Mucosa of stomach (tissue), 1 donor: ENCODE results near the gene AUNIP.
"Not testable (repeated sequence)": the region's sequence is repeated elsewhere in the genome, so short reads cannot be mapped to it uniquely, and the experiment has no call there.

Source experiments
- H3K27me3 ChIP-seq: one replicate; pipeline ENCODE4 v1.7.0; 2013; ENCODE audit warnings: mild to moderate bottlenecking, low read length; ENCODE audit not compliant: control insufficient read depth, insufficient read depth
- H3K36me3 ChIP-seq: one replicate; pipeline ENCODE4 v1.7.0; 2013; ENCODE audit warnings: low read length; ENCODE audit not compliant: control insufficient read depth, insufficient read depth
- H3K4me1 ChIP-seq: one replicate; pipeline ENCODE4 v1.7.0; 2013; ENCODE audit warnings: mild to moderate bottlenecking, low read length; ENCODE audit not compliant: control insufficient read depth, insufficient read depth
- H3K4me3 ChIP-seq: one replicate; pipeline ENCODE4 v1.7.0; 2013; ENCODE audit warnings: low read length
- H3K9ac ChIP-seq: one replicate; pipeline ENCODE4 v1.7.0; 2013; ENCODE audit warnings: mild to moderate bottlenecking, low read length, moderate library complexity
- H3K9me3 ChIP-seq: one replicate; pipeline ENCODE4 v1.7.0; 2013; ENCODE audit warnings: mild to moderate bottlenecking, low read length, moderate library complexity; ENCODE audit not compliant: control insufficient read depth
- donor health status: Pancreatic carcinoma.

AUNIP gene

GRCh38 chr1:25858494-25858893 is 763 bp downstream of the AUNIP start:
- no peaks in the 10 kb centered on the region for H3K9me3 ChIP-seq
- no peak overlapping the region for H3K4me3 ChIP-seq
- no peaks in the 10 kb centered on the region for H3K27me3 ChIP-seq
- H3K9ac ChIP-seq = peak overlapping the region; percentile 77
- peaks cover 5% of the 10 kb centered on the region for H3K4me1 ChIP-seq
- no peaks in the 10 kb centered on the region for H3K36me3 ChIP-seq

GRCh38 chr1:25856856-25857255 is 2.4 kb downstream of the AUNIP start:
- no peaks in the 10 kb centered on the region for H3K27me3 ChIP-seq
- no peak overlapping the region for H3K9ac ChIP-seq
- H3K9me3 ChIP-seq = no peaks in the 10 kb centered on the region
- H3K4me3 ChIP-seq = no peak overlapping the region
- H3K36me3 ChIP-seq = no peaks in the 10 kb centered on the region
- peaks cover 5% of the 10 kb centered on the region for H3K4me1 ChIP-seq

GRCh38 chr1:25854554-25854953 is 4.7 kb downstream of the AUNIP start:
- Histone ChIP-seq H3K9ac (no peak overlapping the region), H3K9me3 (no peaks in the 10 kb centered on the region), H3K4me3 (no peak overlapping the region), H3K27me3 (no peaks in the 10 kb centered on the region), H3K4me1 (peaks cover 5% of the 10 kb centered on the region), H3K36me3 (no peaks in the 10 kb centered on the region)

GRCh38 chr1:25848531-25848930 is 10.7 kb downstream of the AUNIP start:
- H3K4me1 ChIP-seq = no peaks in the 10 kb centered on the region
- no peaks in the 10 kb centered on the region for H3K27me3 ChIP-seq
- no peak overlapping the region for H3K4me3 ChIP-seq
- H3K9me3 ChIP-seq = no peaks in the 10 kb centered on the region
- H3K36me3 ChIP-seq = no peaks in the 10 kb centered on the region
- no peak overlapping the region for H3K9ac ChIP-seq

- Histone ChIP-seq H3K9me3 (no peaks in the 10 kb centered on the region), H3K36me3 (no peaks in the 10 kb centered on the region), H3K9ac (no peak overlapping the region), H3K4me1 (no peaks in the 10 kb centered on the region), H3K4me3 (no peak overlapping the region), H3K27me3 (no peaks in the 10 kb centered on the region)
Observed at GRCh38 chr1:25847929-25848328, 11.3 kb downstream of the AUNIP start.

GRCh38 chr1:25845664-25846063 is 13.6 kb downstream of the AUNIP start:
- Histone ChIP-seq H3K9ac (no peak overlapping the region), H3K9me3 (no peaks in the 10 kb centered on the region), H3K4me3 (no peak overlapping the region), H3K4me1 (no peaks in the 10 kb centered on the region), H3K27me3 (no peaks in the 10 kb centered on the region), H3K36me3 (no peaks in the 10 kb centered on the region)

- Histone ChIP-seq H3K4me3 (no peak overlapping the region), H3K27me3 (no peaks in the 10 kb centered on the region), H3K36me3 (no peaks in the 10 kb centered on the region), H3K4me1 (no peaks in the 10 kb centered on the region), H3K9me3 (no peaks in the 10 kb centered on the region), H3K9ac (no peak overlapping the region)
Observed at GRCh38 chr1:25844536-25845337, 14.5 kb downstream of the AUNIP start.

GRCh38 chr1:25843483-25843882 is 15.8 kb downstream of the AUNIP start:
- H3K36me3 ChIP-seq = no peaks in the 10 kb centered on the region
- no peaks in the 10 kb centered on the region for H3K9me3 ChIP-seq
- H3K4me3 ChIP-seq = no peak overlapping the region
- H3K27me3 ChIP-seq = no peaks in the 10 kb centered on the region
- H3K4me1 ChIP-seq = no peaks in the 10 kb centered on the region
- H3K9ac ChIP-seq = no peak overlapping the region

- not testable (repeated sequence) for H3K4me3 ChIP-seq, H3K4me1 ChIP-seq, H3K9me3 ChIP-seq, H3K9ac ChIP-seq, H3K27me3 ChIP-seq, H3K36me3 ChIP-seq
Observed at GRCh38 chr1:25839808-25840207, 19.4 kb downstream of the AUNIP start.

- Histone ChIP-seq H3K9ac (no peak overlapping the region), H3K4me1 (no peaks in the 10 kb centered on the region), H3K9me3 (no peaks in the 10 kb centered on the region), H3K4me3 (no peak overlapping the region), H3K36me3 (peaks cover 6% of the 10 kb centered on the region), H3K27me3 (no peaks in the 10 kb centered on the region)
Observed at GRCh38 chr1:25837262-25837875, 21.9 kb downstream of the AUNIP start.

GRCh38 chr1:25836695-25837094 is 22.6 kb downstream of the AUNIP start:
- no peaks in the 10 kb centered on the region for H3K27me3 ChIP-seq
- H3K4me3 ChIP-seq = no peak overlapping the region
- no peaks in the 10 kb centered on the region for H3K4me1 ChIP-seq
- no peak overlapping the region for H3K9ac ChIP-seq
- peaks cover 9% of the 10 kb centered on the region for H3K36me3 ChIP-seq
- no peaks in the 10 kb centered on the region for H3K9me3 ChIP-seq

- H3K4me3 ChIP-seq = no peak overlapping the region
- H3K27me3 ChIP-seq = no peaks in the 10 kb centered on the region
- no peaks in the 10 kb centered on the region for H3K9me3 ChIP-seq
- peaks cover 19% of the 10 kb centered on the region for H3K36me3 ChIP-seq
- no peaks in the 10 kb centered on the region for H3K4me1 ChIP-seq
- no peak overlapping the region for H3K9ac ChIP-seq
Observed at GRCh38 chr1:25834894-25835293, 24.4 kb downstream of the AUNIP start.
